GM12892 (cell line): ENCODE measurements around the gene MTPN.

Experiments used
- POLR2A ChIP-seq: IDR thresholded peaks from 2 replicates; pipeline ENCODE4 v1.6.1; 2011; ENCODE audit warnings: low read depth, low read length, control low read depth
- POLR2AphosphoS5 ChIP-seq: IDR thresholded peaks from 2 replicates; pipeline ENCODE4 v1.6.1; 2011; ENCODE audit warnings: low read depth, low read length, control low read depth
- TAF1 ChIP-seq: IDR thresholded peaks from 2 replicates; pipeline ENCODE4 v1.6.1; 2011; ENCODE audit warnings: low read depth, mild to moderate bottlenecking, control low read depth, low read length, borderline replicate concordance

GRCh38 chr7:136018104-136018503 is 40.9 kb upstream of the MTPN start:
- TF ChIP-seq POLR2A, result no peak
- TF ChIP-seq TAF1, result no peak
- TF ChIP-seq POLR2AphosphoS5, result no peak
